A549 (cell line): Measurements from ENCODE around the gene RHCE. TPM values are rescaled to one million over a fixed set of nuclear protein-coding genes. Genes with fewer than 3 reads are reported as not detected.
"Not testable (repeated sequence)": the region's sequence is repeated elsewhere in the genome, so short reads cannot be mapped to it uniquely, and the experiment has no call there.

ENCODE experiments used
- ATAC-seq, 2 experiments: fragments of 200-7000 bp in 1 of 2; fragments of >200 bp in 1 of 2; cut with Nextera tagmentation in 1 of 2; cut with Tn5 transposase in 1 of 2; 3 replicates each; pipeline versions ENCODE4 v1.8.0 to v1.9.1; 2018 to 2020; ENCODE audit warnings: mild to moderate bottlenecking in 1 of 2, moderate library complexity in 1 of 2
- CTCF ChIA-PET: fragments of 300-600 bp; sonication (Branson Sonifier 250); formaldehyde crosslinking; extraction: SDS; loops from one replicate; lab custom pipeline; 2021; ENCODE audit warnings: antibody characterized with exemption, inconsistent platforms; lab: Yijun Ruan, JAX
- POLR2A ChIA-PET: fragments of 350-600 bp; formaldehyde crosslinking; extraction: SDS; loops from one replicate; lab custom pipeline; 2021; ENCODE audit warnings: antibody characterized with exemption, inconsistent platforms; lab: Yijun Ruan, JAX
- DNase-seq, 2 experiments: peaks; one replicate each; pipeline versions ENCODE4 v3.0.0 to v3.0.0-alpha.2; 2011 to 2016; ENCODE audit warnings: low read depth in 1 of 2, low spot score in 1 of 2
- FAIRE-seq: peaks from 2 replicates; lab custom pipeline; 2011; peaks lifted over from hg19 to GRCh38; lab: Jason Lieb, UNC
- H3K27ac ChIP-seq, 2 experiments: fragments of >200 bp; sonication (Bioruptor Twin); formaldehyde crosslinking; 3 replicates each; pipeline ENCODE4 v1.5.1; 2016 to 2017
- H3K4me1 ChIP-seq: fragments of >200 bp; sonication (Bioruptor Twin); formaldehyde crosslinking; 3 replicates; pipeline ENCODE4 v1.6.1; 2016
- H3K4me2 ChIP-seq: fragments of >200 bp; sonication (Bioruptor Twin); formaldehyde crosslinking; 3 replicates; pipeline ENCODE4 v1.6.1; 2016
- H3K4me3 ChIP-seq: fragments of >200 bp; sonication (Bioruptor Twin); formaldehyde crosslinking; 3 replicates; pipeline ENCODE4 v1.5.1; 2016
- H3K9me3 ChIP-seq: fragments of >200 bp; sonication (Bioruptor Twin); formaldehyde crosslinking; 3 replicates; pipeline ENCODE4 v1.6.1; 2016
- BHLHE40 ChIP-seq: IDR thresholded peaks from 2 replicates; pipeline ENCODE4 v1.6.1; 2012; ENCODE audit warnings: low read depth, low read length, inconsistent platforms
- CBX2 ChIP-seq: fragments of 200-600 bp; sonication (generic); IDR thresholded peaks from 2 replicates; pipeline ENCODE4 v1.6.1; 2016; ENCODE audit warnings: low read depth, mild to moderate bottlenecking, borderline replicate concordance
- CHD2 ChIP-seq: fragments of 150-350 bp; IDR thresholded peaks from 2 replicates; pipeline ENCODE4 v1.6.1; 2014; ENCODE audit warnings: low read length; ENCODE audit not compliant: partially characterized antibody
- CHD4 ChIP-seq: fragments of 200-600 bp; sonication (generic); IDR thresholded peaks from 2 replicates; pipeline ENCODE4 v1.6.1; 2016; ENCODE audit warnings: antibody characterized with exemption, mild to moderate bottlenecking, borderline replicate concordance
- EHMT2 ChIP-seq: fragments of 200-600 bp; sonication (generic); IDR thresholded peaks from 2 replicates; pipeline ENCODE4 v1.6.1; 2016; ENCODE audit warnings: antibody characterized with exemption, low read depth, mild to moderate bottlenecking, moderate library complexity
- FOXS1 ChIP-seq: fragments of 250-450 bp; sonication (Bioruptor Pico); IDR thresholded peaks from 2 replicates; pipeline ENCODE4 v1.5.0; 2020; ENCODE audit warnings: mild to moderate bottlenecking, moderate library complexity
- GATA3 ChIP-seq: IDR thresholded peaks from 2 replicates; pipeline ENCODE4 v1.6.1; 2012; ENCODE audit warnings: borderline replicate concordance
- HOXA7 ChIP-seq: fragments of 250-450 bp; sonication (Bioruptor Pico); IDR thresholded peaks from 2 replicates; pipeline ENCODE4 v1.5.0; 2020; ENCODE audit warnings: mild to moderate bottlenecking, moderate library complexity
- JUNB ChIP-seq: fragments of >200 bp; sonication (Bioruptor Twin); formaldehyde crosslinking; IDR thresholded peaks from 2 replicates; pipeline ENCODE4 v1.6.1; 2016
- KDM5A ChIP-seq: fragments of 200-600 bp; sonication (generic); IDR thresholded peaks from 2 replicates; pipeline ENCODE4 v1.6.1; 2016; ENCODE audit warnings: antibody characterized with exemption, mild to moderate bottlenecking
- MAFK ChIP-seq: fragments of 450-650 bp; IDR thresholded peaks from 2 replicates; pipeline ENCODE4 v1.6.1; 2014; ENCODE audit not compliant: partially characterized antibody
- MAX ChIP-seq: IDR thresholded peaks from 2 replicates; pipeline ENCODE4 v1.6.1; 2012
- NPAS2 ChIP-seq: fragments of 250-450 bp; sonication (Bioruptor Pico); IDR thresholded peaks from 2 replicates; pipeline ENCODE4 v1.8.0; 2022; ENCODE audit warnings: mild to moderate bottlenecking, moderate library complexity, borderline replicate concordance
- PBX3 ChIP-seq: IDR thresholded peaks from 2 replicates; pipeline ENCODE4 v1.6.1; 2012
- PHF8 ChIP-seq: fragments of 200-600 bp; sonication (generic); IDR thresholded peaks from 2 replicates; pipeline ENCODE4 v1.6.1; 2016; ENCODE audit warnings: low read depth, mild to moderate bottlenecking, antibody characterized with exemption, moderate library complexity, borderline replicate concordance
- RFX5 ChIP-seq: fragments of 450-650 bp; IDR thresholded peaks from 2 replicates; pipeline ENCODE4 v1.7.1; 2014; ENCODE audit warnings: antibody characterized with exemption, mild to moderate bottlenecking, moderate library complexity
- RNF2 ChIP-seq: fragments of 200-600 bp; sonication (generic); IDR thresholded peaks from 2 replicates; pipeline ENCODE4 v1.6.1; 2016; ENCODE audit warnings: low read depth, mild to moderate bottlenecking, antibody characterized with exemption, moderate library complexity, borderline replicate concordance
- TFCP2L1 ChIP-seq: fragments of 250-450 bp; sonication (Bioruptor Pico); IDR thresholded peaks from 2 replicates; pipeline ENCODE4 v1.5.0; 2021; ENCODE audit warnings: mild to moderate bottlenecking
- TP53 ChIP-seq: fragments of 250-450 bp; sonication (Bioruptor Pico); IDR thresholded peaks from 2 replicates; pipeline ENCODE4 v1.5.0; 2021; ENCODE audit warnings: mild to moderate bottlenecking, moderate library complexity
- ZNF302 ChIP-seq: fragments of 250-450 bp; sonication (Bioruptor Pico); IDR thresholded peaks from 2 replicates; pipeline ENCODE4 v1.9.0; 2021; ENCODE audit warnings: inconsistent platforms, mild to moderate bottlenecking, moderate library complexity
- WGBS: methylation state at CpG from one replicate; pipeline ENCODE4 v1.1.6; 2017; ENCODE audit errors: missing lambda C conversion rate; 5-methylcytosine and 5-hydroxymethylcytosine counted together
- polyA plus RNA-seq, 4 experiments: library from polyadenylated mRNA; depleted of rRNA in 3 of 4; stranded (reverse); fragments of >200 nt; fragmentation: RNase III in 1 of 4; extraction: RNeasy Plus Mini Kit Qiagen cat#74134 plus additional on column Dnase treatment in 1 of 4; gene quantifications; 2 replicates in 3 of 4; 3 replicates in 1 of 4; pipeline ENCODE4 v1.2.3, GENCODE V29; 2011 to 2017
- TF ChIP-seq, protein P1 (sequence below): fragments of 450-650 bp; IDR thresholded peaks from 2 replicates; pipeline ENCODE4 v1.6.1; 2014; ENCODE audit warnings: antibody characterized with exemption
- TF ChIP-seq, protein P2 (sequence below): fragments of >200 bp; sonication (Bioruptor Twin); formaldehyde crosslinking; IDR thresholded peaks from 2 replicates; pipeline ENCODE4 v1.6.1; 2016

Gene RHCE
- polyA plus RNA-seq, 2 of the 4 experiments (the other 2 are of a cell fraction): 0.12 TPM; not detected in 1

- H3K4me1 ChIP-seq: peaks cover 11% of the 10 kb centered on the region; the same call in 2 of the 3 replicates
- H3K4me2 ChIP-seq: no peak overlapping the region
- FAIRE-seq (no peak), ATAC-seq (no peak)
- no peaks in the 10 kb centered on the region for H3K9me3 ChIP-seq
- CTCF ChIA-PET: interaction anchor here (0.6 to 1.1 kb wide), 5 partner anchors 14 to 383 kb away, joined by 3 read pairs; no protein-coding TSS in a partner anchor
- TF ChIP-seq HOXA7 (no peak), PHF8 (no peak), RNF2 (no peak), PBX3 (no peak), CHD4 (no peak), ZNF302 (no peak), CBX2 (no peak), TP53 (CRISPR knock-in tag) (no peak), MAX (no peak), NPAS2 (CRISPR knock-in tag) (no peak), CHD2 (no peak), KDM5A (no peak), GATA3 (no peak), EHMT2 (no peak), JUNB (no peak)
- TF ChIP-seq, protein P1, sequence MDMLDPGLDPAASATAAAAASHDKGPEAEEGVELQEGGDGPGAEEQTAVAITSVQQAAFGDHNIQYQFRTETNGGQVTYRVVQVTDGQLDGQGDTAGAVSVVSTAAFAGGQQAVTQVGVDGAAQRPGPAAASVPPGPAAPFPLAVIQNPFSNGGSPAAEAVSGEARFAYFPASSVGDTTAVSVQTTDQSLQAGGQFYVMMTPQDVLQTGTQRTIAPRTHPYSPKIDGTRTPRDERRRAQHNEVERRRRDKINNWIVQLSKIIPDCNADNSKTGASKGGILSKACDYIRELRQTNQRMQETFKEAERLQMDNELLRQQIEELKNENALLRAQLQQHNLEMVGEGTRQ: no peak
- TF ChIP-seq, protein P2, sequence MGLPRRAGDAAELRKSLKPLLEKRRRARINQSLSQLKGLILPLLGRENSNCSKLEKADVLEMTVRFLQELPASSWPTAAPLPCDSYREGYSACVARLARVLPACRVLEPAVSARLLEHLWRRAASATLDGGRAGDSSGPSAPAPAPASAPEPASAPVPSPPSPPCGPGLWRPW: no peak
- TF ChIP-seq, all 56 proteins: peak for 0
- no peak for DNase-seq
- no peak overlapping the region for H3K27ac ChIP-seq
- WGBS: 100% methylated on average over 1 of the region's 1 CpG
- H3K4me3 ChIP-seq: no peak overlapping the region
- POLR2A ChIA-PET: no interaction called here
Observed at GRCh38 chr1:25427696-25428095, 7.1 kb upstream of the RHCE start.

DNA sequence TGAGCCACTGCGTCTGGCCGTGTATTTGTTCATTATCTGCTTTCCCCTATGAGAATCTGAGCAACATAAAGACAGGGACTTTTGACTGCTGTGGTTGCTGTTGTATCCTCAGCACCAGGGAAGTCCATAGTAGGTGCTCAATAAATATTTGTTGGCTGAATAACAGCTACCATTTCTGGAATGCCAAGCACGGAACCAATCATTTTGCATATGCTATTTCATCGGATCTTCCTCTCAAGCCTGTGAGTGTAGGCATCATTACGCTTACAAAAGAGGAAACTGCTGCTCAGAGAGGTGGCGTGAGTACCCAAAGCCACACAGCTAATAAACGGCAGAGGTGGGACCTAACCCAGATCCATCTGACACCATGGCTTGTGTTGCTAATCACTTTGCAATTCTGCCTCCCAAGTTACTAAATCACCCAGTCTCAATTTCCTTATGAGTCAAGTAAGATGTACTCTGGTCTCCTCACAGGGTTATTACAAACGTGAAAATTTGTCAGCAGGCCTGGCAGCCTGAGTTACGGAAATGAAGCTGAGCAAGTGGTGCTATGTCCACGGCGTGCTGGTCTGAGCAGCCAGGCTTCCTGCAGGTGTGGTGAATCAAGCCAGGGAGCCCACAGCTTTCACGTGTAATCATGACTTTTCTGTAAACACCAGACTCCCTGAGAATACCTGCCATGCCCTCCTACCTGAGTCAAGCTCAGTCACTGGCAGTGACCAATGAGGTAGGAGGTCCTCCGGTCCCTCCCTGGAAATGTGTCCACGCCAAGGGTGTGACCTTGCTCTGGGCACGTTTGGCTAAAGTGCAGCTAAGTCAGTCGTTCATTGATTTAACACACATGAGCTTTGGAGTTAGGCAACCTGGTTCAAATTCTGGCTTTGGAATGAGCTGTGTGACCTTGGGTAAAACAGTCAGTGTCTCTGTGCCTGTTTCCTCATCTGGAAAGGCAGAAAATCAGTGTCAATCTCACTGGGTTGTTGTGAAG, 4.8 kb upstream of the RHCE start:
- Histone ChIP-seq H3K4me2 (no peak overlapping the region), H3K4me1 (0 out of 3 replicates have a peak, but pooled peaks cover 2% of the 10 kb centered on the region), H3K9me3 (no peaks in the 10 kb centered on the region), H3K4me3 (no peak overlapping the region), H3K27ac (no peak overlapping the region)
- FAIRE-seq (no peak), ATAC-seq (no peak), DNase-seq (no peak)
- WGBS: 73% methylated on average over 16 of the region's 16 CpGs
- CTCF ChIA-PET: interaction anchor here (0.6 kb wide), 1 partner anchor 12 kb away, joined by 3 read pairs; no protein-coding TSS in a partner anchor
- TF ChIP-seq MAFK (no peak), PBX3 (no peak), TFCP2L1 (CRISPR knock-in tag) (no peak), BHLHE40 (no peak), FOXS1 (CRISPR knock-in tag) (no peak), RNF2 (no peak), RFX5 (no peak)
- POLR2A ChIA-PET: no interaction called here

GRCh38 chr1:25423206-25423605, 2.6 kb upstream of the RHCE start:
- WGBS: 79% methylated on average over 5 of the region's 6 CpGs
- ATAC-seq, H3K9me3 ChIP-seq, H3K4me3 ChIP-seq, H3K27ac ChIP-seq, POLR2A ChIA-PET, H3K4me1 ChIP-seq, CTCF ChIA-PET, FAIRE-seq, DNase-seq, H3K4me2 ChIP-seq: not testable (repeated sequence)

- POLR2A ChIA-PET, H3K27ac ChIP-seq, H3K4me2 ChIP-seq, ATAC-seq, H3K4me1 ChIP-seq, FAIRE-seq, H3K9me3 ChIP-seq, H3K4me3 ChIP-seq, DNase-seq, CTCF ChIA-PET: not testable (repeated sequence)
- no CpG with 5 or more reads among the region's 1 CpG for WGBS
Observed at GRCh38 chr1:25419339-25419738, 1.3 kb downstream of the RHCE start.

- H3K9me3 ChIP-seq, H3K4me2 ChIP-seq, H3K4me1 ChIP-seq, FAIRE-seq, ATAC-seq, H3K27ac ChIP-seq, H3K4me3 ChIP-seq, CTCF ChIA-PET, DNase-seq, POLR2A ChIA-PET: not testable (repeated sequence)
- 38% methylated on average over 4 of the region's 4 CpGs for WGBS
Observed at GRCh38 chr1:25417280-25417679, 3.3 kb downstream of the RHCE start.
